BE2C (cell line): ENCODE data around the gene HOXA1. TPM values are rescaled to one million over a fixed set of nuclear protein-coding genes. Genes with fewer than 3 reads are reported as not detected.

Experiments used
- DNase-seq: peaks from one replicate; pipeline ENCODE4 v3.0.0-alpha.2; 2020
- H3K27me3 ChIP-seq: fragments of 250-450 bp; sonication (Bioruptor Pico); 2 replicates; pipeline ENCODE4 v1.5.1; 2020; ENCODE audit warnings: mild to moderate bottlenecking
- H3K36me3 ChIP-seq: fragments of 250-450 bp; sonication (Bioruptor Pico); 2 replicates; pipeline ENCODE4 v1.5.1; 2020; ENCODE audit warnings: mild to moderate bottlenecking
- H3K4me1 ChIP-seq: fragments of 250-450 bp; sonication (Bioruptor Pico); 2 replicates; pipeline ENCODE4 v1.5.1; 2020
- H3K4me3 ChIP-seq: 2 replicates; pipeline ENCODE4 v1.5.1; 2011; ENCODE audit warnings: low read depth, low read length
- H3K9me3 ChIP-seq: fragments of 250-450 bp; sonication (Bioruptor Pico); 2 replicates; pipeline ENCODE4 v1.5.1; 2020
- polyA plus RNA-seq: library from polyadenylated mRNA; unstranded; fragments of >200 nt; gene quantifications from one replicate; pipeline ENCODE4 v1.2.1, GENCODE V29; 2012; ENCODE audit warnings: low read depth, missing spikeins; ENCODE audit not compliant: insufficient read length, insufficient read depth
- TF ChIP-seq, protein P1 (sequence below): IDR thresholded peaks from 2 replicates; pipeline ENCODE4 v1.5.1; 2012; ENCODE audit warnings: mild to moderate bottlenecking, low read depth, low read length

The HOXA1 gene
- polyA plus RNA-seq: not detected

DNA sequence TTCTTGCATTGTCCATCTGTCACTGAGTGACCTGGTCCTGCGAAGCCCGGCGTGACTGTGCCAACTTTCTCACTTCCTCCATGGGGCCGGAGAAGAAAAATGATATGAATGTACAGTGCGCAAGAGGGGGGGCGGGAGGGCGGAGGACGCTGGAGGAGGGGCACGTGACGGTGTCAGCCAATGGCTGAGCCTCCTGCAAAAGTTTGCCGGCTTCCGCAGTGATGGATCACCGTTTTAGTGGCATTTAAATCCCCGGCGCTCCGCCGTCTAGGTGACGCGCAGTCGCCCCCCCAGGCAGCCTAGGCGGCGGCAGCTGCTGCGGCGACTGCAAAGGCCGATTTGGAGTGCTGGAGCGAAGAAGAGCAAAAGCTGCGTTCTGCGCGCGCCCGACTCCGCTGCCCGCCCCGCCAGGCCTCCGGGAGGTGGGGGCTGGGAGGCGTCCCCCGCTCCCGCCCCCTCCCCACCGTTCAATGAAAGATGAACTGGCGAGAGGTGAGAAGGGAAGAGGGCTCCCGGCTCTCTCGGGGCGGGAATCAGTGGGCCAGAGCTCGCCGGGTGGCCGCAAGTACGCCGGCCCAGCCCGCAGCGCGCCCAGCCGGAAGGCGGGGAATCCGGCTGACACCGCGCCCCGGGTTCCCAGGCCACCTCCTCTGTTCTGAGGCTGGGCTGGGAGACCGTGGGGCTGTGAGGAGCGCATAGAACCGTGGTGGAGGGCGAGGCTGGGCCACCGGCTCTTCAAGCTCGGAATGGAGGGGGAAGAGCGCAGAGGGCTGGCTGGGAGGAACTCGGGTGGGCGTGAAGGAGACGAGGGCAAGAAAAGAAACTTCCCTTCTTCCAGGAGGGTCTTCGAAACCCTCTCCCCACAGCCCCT lies at the start of gene HOXA1:
Gene HOXA1 (minus strand): TSS at position 104 of the 871 bp plus-strand sequence. CDS start 88 bp downstream, at position 16.
- H3K36me3 ChIP-seq: no peaks in the 10 kb centered on the region
- H3K9me3 ChIP-seq: no peaks in the 10 kb centered on the region
- peaks cover 99% of the 10 kb centered on the region for H3K27me3 ChIP-seq
- DNase-seq: no peak
- H3K4me3 ChIP-seq: no peak within 1 kb of the TSS
- TF ChIP-seq, protein P1, sequence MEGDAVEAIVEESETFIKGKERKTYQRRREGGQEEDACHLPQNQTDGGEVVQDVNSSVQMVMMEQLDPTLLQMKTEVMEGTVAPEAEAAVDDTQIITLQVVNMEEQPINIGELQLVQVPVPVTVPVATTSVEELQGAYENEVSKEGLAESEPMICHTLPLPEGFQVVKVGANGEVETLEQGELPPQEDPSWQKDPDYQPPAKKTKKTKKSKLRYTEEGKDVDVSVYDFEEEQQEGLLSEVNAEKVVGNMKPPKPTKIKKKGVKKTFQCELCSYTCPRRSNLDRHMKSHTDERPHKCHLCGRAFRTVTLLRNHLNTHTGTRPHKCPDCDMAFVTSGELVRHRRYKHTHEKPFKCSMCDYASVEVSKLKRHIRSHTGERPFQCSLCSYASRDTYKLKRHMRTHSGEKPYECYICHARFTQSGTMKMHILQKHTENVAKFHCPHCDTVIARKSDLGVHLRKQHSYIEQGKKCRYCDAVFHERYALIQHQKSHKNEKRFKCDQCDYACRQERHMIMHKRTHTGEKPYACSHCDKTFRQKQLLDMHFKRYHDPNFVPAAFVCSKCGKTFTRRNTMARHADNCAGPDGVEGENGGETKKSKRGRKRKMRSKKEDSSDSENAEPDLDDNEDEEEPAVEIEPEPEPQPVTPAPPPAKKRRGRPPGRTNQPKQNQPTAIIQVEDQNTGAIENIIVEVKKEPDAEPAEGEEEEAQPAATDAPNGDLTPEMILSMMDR: no peak
- no peaks in the 10 kb centered on the region for H3K4me1 ChIP-seq

DNA sequence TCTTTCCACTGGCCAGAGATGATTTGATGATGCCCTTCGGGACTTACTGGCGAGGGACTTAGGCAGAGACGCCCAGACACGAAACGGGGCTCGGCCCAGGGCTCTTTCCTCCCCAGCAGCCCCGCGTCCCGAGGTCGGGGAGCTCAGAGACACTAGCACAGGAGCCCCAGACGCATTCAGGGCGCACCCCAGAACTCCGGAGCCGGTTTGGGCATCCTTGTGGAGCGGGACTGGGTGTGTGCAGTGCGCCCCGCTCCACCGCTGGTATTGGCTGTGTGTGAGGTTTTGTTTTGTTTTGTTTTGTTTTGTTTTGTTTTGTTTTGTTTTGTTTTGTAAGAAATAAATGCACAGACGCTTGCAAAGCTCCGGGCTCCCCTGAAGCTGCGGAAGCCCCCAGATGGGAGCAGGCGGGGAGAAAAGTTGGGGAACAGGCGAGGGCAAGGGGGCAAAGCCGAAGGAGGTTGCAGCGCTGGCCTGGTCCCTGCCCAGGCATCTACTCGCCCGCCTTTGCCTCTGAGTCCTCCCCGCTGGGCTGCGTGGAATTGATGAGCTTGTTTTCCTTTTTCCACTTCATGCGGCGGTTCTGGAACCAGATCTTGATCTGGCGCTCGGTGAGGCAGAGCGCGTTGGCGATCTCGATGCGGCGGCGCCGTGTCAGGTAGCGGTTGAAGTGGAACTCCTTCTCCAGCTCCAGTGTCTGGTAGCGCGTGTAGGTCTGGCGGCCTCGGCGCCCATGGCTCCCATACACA lies 49.5 kb upstream of the HOXA1 start:
- Histone ChIP-seq H3K4me3 (no peak overlapping the region), H3K36me3 (no peaks in the 10 kb centered on the region), H3K9me3 (no peaks in the 10 kb centered on the region), H3K27me3 (peaks cover 100% of the 10 kb centered on the region), H3K4me1 (no peaks in the 10 kb centered on the region)
- TF ChIP-seq, protein P1: no peak
- DNase-seq: peak; percentile 9

DNA sequence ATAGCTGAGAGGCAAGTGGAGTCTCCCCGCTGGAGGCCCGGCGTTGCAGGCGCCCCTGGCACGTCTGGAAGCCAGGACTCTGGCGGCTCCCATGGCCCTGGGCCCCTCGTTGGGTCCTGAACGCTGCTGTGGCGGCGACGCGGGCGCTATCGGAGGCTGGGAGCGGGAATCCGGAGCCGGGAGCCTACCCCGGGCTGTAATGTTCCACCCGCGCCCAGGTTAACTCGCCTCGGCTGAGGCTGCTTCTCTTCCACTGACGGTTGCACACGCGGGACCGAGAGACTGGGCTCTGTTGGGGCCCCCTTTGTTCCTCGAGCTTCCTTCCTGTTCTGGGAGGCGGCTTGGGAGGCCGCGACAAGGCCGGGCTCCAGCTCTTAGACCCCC lies 49.0 kb upstream of the HOXA1 start:
- peaks cover 100% of the 10 kb centered on the region for H3K27me3 ChIP-seq
- no peaks in the 10 kb centered on the region for H3K9me3 ChIP-seq
- no peak overlapping the region for H3K4me3 ChIP-seq
- DNase-seq: peak; percentile 10
- H3K4me1 ChIP-seq: no peaks in the 10 kb centered on the region
- TF ChIP-seq, protein P1: no peak
- H3K36me3 ChIP-seq: no peaks in the 10 kb centered on the region

GRCh38 chr7:27143950-27144780 lies 48.4 kb upstream of the HOXA1 start:
- Histone ChIP-seq H3K4me1 (no peaks in the 10 kb centered on the region), H3K9me3 (no peaks in the 10 kb centered on the region), H3K36me3 (no peaks in the 10 kb centered on the region), H3K27me3 (peaks cover 100% of the 10 kb centered on the region), H3K4me3 (no peak overlapping the region)
- no peak for DNase-seq
- TF ChIP-seq, protein P1: no peak

DNA sequence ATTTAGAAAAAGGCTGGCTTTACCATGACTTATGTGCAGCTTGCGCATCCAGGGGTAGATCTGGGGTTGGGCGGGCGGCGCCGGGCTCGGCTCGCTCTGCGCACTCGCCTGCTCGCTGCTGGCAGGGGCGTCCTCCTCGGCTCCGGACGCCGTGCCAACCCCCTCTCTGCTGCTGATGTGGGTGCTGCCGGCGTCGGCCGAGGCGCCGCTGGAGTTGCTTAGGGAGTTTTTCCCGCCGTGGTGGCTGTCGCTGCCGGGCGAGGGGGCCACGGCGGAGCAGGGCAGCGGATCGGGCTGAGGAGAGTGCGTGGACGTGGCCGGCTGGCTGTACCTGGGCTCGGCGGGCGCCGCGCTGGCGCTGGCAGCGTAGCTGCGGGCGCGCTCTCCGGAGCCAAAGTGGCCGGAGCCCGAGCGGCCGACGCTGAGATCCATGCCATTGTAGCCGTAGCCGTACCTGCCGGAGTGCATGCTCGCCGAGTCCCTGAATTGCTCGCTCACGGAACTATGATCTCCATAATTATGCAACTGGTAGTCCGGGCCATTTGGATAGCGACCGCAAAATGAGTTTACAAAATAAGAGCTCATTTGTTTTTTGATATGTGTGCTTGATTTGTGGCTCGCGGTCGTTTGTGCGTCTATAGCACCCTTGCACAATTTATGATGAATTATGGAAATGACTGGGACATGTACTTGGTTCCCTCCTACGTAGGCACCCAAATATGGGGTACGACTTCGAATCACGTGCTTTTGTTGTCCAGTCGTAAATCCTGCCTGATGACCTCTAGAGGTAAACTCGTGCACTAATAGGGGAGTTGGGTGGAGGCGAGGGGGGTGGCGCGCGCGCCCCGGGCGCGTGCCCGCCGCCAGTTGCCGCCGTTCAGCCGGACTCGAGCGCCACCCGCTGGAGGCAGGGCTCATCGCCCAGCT lies 47.5 kb upstream of the HOXA1 start, which contains the start of gene HOXA5:
Gene HOXA5 (minus strand): TSS at position 659 of the 927 bp plus-strand sequence. CDS start 74 bp downstream, at position 585.
- no peaks in the 10 kb centered on the region for H3K4me1 ChIP-seq
- H3K9me3 ChIP-seq: no peaks in the 10 kb centered on the region
- H3K36me3 ChIP-seq: no peaks in the 10 kb centered on the region
- no peak within 1 kb of the TSS for H3K4me3 ChIP-seq
- peaks cover 100% of the 10 kb centered on the region for H3K27me3 ChIP-seq
- DNase-seq: peak; percentile 36
- TF ChIP-seq, protein P1: peak; percentile 49
